ENCODE data around the gene UBL3.

- TF ChIP-seq CTCF (IDR thresholded peaks at IDR 0.05) (no peak), POLR2A (IDR thresholded peaks at IDR 0.05) (no peak)
These were observed 49.3 kb downstream of the UBL3 start for GRCh38 chr13:29801102-29801501.

Data from ovary (tissue), 3 donors.